Epidermal melanocyte (primary cell): ENCODE measurements around the gene DLX2.
A peak's percentile ranks its signal among the peaks of the same experiment; 100 is the strongest.

Experiments used
- DNase-seq: peaks from one replicate; pipeline ENCODE4 v3.0.0; 2011; ENCODE audit warnings: low spot score; ENCODE audit not compliant: insufficient read length

The DLX2 gene

GRCh38 chr2:172107690-172108586 is 5.2 kb upstream of the DLX2 start:
- no peak for DNase-seq

- peak; percentile 60 for DNase-seq
These were observed 3.6 kb upstream of the DLX2 start for GRCh38 chr2:172106108-172106961.

GRCh38 chr2:172105471-172106107 is 2.9 kb upstream of the DLX2 start:
- peak; percentile 7 for DNase-seq

- peak; percentile 77 for DNase-seq
These were observed 972 bp upstream of the DLX2 start for GRCh38 chr2:172103471-172104272.

- peak; percentile 12 for DNase-seq
These were observed 794 bp downstream of the DLX2 start for GRCh38 chr2:172101821-172102390.

- no peak for DNase-seq
These were observed 1.5 kb downstream of the DLX2 start for GRCh38 chr2:172100935-172101820.

- DNase-seq, result no peak
These were observed 2.4 kb downstream of the DLX2 start for GRCh38 chr2:172100080-172100934.

- no peak for DNase-seq
These were observed 3.1 kb downstream of the DLX2 start for GRCh38 chr2:172099472-172100079.

GRCh38 chr2:172098650-172099471 is 3.8 kb downstream of the DLX2 start:
- DNase-seq, result no peak

GRCh38 chr2:172098287-172098649 is 4.4 kb downstream of the DLX2 start:
- no peak for DNase-seq

- DNase-seq, result no peak
These were observed 5.1 kb downstream of the DLX2 start for GRCh38 chr2:172097557-172098131.

- DNase-seq, result peak; percentile 54
These were observed 5.8 kb downstream of the DLX2 start for GRCh38 chr2:172096626-172097547.

GRCh38 chr2:172095905-172096625 is 6.6 kb downstream of the DLX2 start:
- DNase-seq, result no peak

GRCh38 chr2:172095146-172095904 is 7.4 kb downstream of the DLX2 start:
- peak; percentile 63 for DNase-seq
